ENCODE results near the gene KIF2A. TPM values are rescaled to one million over a fixed set of nuclear protein-coding genes. Genes with fewer than 3 reads are reported as not detected.
A peak's percentile ranks its signal among the peaks of the same experiment; 100 is the strongest.

Gene KIF2A
- total and polyA plus RNA-seq, 2 of the 13 experiments (the other 11 are each of a cell fraction or from before 2014, with no cell fraction given): 8.5 to 19.2 TPM

DNA sequence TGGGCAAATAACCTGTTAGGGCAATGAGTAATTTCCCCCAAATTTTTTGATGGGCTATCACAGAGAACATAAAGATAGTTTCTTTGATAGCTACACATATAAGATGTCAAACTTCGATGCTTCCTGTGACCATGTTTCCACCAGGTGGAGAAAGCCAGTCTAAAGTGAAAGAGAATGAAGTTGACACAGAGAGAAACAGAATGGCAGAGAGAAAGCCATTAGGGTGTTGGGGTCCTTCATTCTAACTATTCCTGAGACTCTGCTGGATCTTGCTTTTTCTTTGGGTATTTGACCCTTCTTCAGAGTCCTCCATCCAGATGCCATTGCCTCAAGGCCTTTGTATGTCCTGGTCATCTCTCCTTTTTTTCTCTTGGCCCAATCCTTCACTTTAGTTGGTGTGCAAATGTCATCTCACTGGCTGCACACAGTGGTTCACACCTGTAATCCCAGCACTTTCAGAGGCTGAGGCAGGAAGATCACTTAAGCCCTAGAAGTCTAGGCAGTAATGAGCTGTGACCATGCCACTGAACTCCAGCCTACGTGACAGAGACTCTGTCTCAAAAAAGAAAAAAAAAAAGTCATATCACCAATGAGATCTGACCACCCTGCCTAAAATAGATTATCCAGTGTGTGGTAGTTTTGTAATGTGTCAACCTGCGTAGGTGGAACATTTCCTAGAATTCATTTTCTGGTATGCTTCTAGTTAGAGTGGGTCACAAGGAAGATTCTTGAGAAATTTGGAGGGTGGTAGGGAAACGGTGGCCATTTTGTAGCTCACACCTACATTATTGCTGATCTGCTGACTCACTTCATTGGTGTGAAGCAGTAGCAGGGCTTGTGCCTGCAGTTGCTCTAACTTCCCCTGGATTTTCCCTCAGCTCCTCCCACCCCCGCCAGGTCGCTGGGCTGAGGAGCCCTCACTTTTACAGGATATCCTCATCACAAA, 20.8 kb upstream of the KIF2A start:
- TF ChIP-seq ZNF225 (CRISPR knock-in tag; IDR thresholded peaks at IDR 0.05) (no peak), ZNF343 (CRISPR knock-in tag; IDR thresholded peaks at IDR 0.05) (0 out of 2 replicates have a peak, but pooled peaks have one; percentile 39)
- TF ChIP-seq, protein P1, sequence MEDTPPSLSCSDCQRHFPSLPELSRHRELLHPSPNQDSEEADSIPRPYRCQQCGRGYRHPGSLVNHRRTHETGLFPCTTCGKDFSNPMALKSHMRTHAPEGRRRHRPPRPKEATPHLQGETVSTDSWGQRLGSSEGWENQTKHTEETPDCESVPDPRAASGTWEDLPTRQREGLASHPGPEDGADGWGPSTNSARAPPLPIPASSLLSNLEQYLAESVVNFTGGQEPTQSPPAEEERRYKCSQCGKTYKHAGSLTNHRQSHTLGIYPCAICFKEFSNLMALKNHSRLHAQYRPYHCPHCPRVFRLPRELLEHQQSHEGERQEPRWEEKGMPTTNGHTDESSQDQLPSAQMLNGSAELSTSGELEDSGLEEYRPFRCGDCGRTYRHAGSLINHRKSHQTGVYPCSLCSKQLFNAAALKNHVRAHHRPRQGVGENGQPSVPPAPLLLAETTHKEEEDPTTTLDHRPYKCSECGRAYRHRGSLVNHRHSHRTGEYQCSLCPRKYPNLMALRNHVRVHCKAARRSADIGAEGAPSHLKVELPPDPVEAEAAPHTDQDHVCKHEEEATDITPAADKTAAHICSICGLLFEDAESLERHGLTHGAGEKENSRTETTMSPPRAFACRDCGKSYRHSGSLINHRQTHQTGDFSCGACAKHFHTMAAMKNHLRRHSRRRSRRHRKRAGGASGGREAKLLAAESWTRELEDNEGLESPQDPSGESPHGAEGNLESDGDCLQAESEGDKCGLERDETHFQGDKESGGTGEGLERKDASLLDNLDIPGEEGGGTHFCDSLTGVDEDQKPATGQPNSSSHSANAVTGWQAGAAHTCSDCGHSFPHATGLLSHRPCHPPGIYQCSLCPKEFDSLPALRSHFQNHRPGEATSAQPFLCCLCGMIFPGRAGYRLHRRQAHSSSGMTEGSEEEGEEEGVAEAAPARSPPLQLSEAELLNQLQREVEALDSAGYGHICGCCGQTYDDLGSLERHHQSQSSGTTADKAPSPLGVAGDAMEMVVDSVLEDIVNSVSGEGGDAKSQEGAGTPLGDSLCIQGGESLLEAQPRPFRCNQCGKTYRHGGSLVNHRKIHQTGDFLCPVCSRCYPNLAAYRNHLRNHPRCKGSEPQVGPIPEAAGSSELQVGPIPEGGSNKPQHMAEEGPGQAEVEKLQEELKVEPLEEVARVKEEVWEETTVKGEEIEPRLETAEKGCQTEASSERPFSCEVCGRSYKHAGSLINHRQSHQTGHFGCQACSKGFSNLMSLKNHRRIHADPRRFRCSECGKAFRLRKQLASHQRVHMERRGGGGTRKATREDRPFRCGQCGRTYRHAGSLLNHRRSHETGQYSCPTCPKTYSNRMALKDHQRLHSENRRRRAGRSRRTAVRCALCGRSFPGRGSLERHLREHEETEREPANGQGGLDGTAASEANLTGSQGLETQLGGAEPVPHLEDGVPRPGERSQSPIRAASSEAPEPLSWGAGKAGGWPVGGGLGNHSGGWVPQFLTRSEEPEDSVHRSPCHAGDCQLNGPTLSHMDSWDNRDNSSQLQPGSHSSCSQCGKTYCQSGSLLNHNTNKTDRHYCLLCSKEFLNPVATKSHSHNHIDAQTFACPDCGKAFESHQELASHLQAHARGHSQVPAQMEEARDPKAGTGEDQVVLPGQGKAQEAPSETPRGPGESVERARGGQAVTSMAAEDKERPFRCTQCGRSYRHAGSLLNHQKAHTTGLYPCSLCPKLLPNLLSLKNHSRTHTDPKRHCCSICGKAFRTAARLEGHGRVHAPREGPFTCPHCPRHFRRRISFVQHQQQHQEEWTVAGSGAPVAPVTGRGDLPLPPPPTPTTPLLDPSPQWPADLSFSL (CRISPR knock-in tag; IDR thresholded peaks at IDR 0.05): no peak
- Histone ChIP-seq H3K27me3 (ENCODE audit: control insufficient read depth in 1 of 2, insufficient read depth in 2 of 2, low read length in 2 of 2) (no peaks in the 10 kb centered on the region), H3K36me3 (replicated peaks in 1 of 2; ENCODE audit: control insufficient read depth in 1 of 2, insufficient read depth in 2 of 2, low read length in 2 of 2) (no peaks in the 10 kb centered on the region), H3K9me3 (ENCODE audit: low read length) (no peaks in the 10 kb centered on the region), H2AFZ (ENCODE audit: low read length) (no peak overlapping the region), H3K4me3 (replicated peaks in 1 of 3; ENCODE audit: insufficient read depth in 1 of 3, low read depth in 2 of 3, low read length in 3 of 3) (no peak overlapping the region), H3K4me2 (ENCODE audit: low read depth, low read length) (no peak overlapping the region), H3K27ac (ENCODE audit: extremely low read length, insufficient read depth, low read length) (no peak overlapping the region), H3K79me2 (ENCODE audit: insufficient read depth, low read length) (no peaks in the 10 kb centered on the region), H3K4me1 (ENCODE audit: insufficient read depth, low read length) (0 out of 2 replicates have a peak, but pooled peaks cover 3% of the 10 kb centered on the region), H4K20me1 (ENCODE audit: insufficient read depth, low read length) (no peaks in the 10 kb centered on the region), H3K9ac (ENCODE audit: insufficient read depth, low read depth, low read length) (no peak overlapping the region)
- POLR2A ChIA-PET: no interaction called here
- DNase-seq (ENCODE audit: low spot score) (no peak), FAIRE-seq (no peak), ATAC-seq (no peak)
- no TSS peak for BruUV-seq (replicated peaks)
- CTCF ChIA-PET (ENCODE audit: low intra/inter-chr PET ratio, low total read pairs): no interaction called here
- in situ Hi-C loops (cut with HindIII; ENCODE audit: extremely low pct_ligation_motif_present, low pct_unique_long_range_greater_than_20kb) (no loop called here), intact Hi-C loops (cut with micrococcal nuclease; ENCODE audit: unreplicated experiment) (no loop called here)
- 40% methylated on average over 6 of the region's 6 CpGs for WGBS (ENCODE audit: low lambda C conversion rate)
